PC-3 (cell line): ENCODE data around the gene SPACA9.

Experiments
- EZH2 ChIP-seq: fragments of 300-600 bp; sonication (generic); IDR thresholded peaks from one replicate; pipeline ENCODE4 v1.6.1; 2017; ENCODE audit warnings: antibody characterized with exemption, mild to moderate bottlenecking, low read length; ENCODE audit not compliant: unreplicated experiment
- EZH2phosphoT487 ChIP-seq: fragments of 300-600 bp; sonication (generic); IDR thresholded peaks from 2 replicates; pipeline ENCODE4 v1.6.1; 2018; ENCODE audit warnings: mild to moderate bottlenecking, antibody characterized with exemption, low read length, borderline replicate concordance
- TF ChIP-seq, protein P1 (sequence below): fragments of 300-600 bp; sonication (generic); conservative IDR thresholded peaks from 2 replicates; pipeline ENCODE4 v1.5.1; 2017; ENCODE audit warnings: antibody characterized with exemption, low read depth, mild to moderate bottlenecking, low read length

DNA sequence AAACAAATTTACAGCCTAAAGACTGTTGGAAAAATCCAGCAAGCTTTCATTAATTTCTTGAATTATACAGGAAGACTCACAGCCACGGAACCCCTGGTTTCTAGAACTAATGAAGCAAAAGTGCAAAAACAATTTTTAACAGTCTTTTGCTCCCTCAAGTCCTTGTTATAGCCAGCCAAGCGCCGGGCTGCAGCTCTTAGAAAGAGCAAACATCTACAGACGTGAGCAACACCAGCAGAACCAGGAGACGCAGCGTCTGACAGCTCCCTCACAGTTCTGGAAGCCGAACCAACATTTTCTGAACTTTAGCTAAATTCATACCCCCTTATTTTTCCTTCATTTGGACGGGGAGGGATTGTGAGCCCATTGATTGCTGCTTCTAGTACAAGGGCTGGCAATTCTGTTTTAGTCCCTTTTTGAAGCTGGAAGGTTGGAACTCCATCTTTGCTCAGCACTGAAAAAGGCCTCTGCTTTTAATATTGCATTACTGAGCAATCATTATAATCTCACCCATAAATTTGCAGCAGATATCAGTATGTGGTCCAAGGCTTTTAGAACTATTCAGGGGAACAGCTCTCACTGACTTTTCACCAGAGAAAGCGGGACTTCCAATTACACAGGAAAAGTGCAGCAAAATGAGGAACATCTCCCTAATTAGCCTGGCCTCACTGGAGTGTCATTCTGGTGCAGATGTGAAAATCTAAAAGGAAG lies 46.4 kb upstream of the SPACA9 start:
- TF ChIP-seq, protein P1, sequence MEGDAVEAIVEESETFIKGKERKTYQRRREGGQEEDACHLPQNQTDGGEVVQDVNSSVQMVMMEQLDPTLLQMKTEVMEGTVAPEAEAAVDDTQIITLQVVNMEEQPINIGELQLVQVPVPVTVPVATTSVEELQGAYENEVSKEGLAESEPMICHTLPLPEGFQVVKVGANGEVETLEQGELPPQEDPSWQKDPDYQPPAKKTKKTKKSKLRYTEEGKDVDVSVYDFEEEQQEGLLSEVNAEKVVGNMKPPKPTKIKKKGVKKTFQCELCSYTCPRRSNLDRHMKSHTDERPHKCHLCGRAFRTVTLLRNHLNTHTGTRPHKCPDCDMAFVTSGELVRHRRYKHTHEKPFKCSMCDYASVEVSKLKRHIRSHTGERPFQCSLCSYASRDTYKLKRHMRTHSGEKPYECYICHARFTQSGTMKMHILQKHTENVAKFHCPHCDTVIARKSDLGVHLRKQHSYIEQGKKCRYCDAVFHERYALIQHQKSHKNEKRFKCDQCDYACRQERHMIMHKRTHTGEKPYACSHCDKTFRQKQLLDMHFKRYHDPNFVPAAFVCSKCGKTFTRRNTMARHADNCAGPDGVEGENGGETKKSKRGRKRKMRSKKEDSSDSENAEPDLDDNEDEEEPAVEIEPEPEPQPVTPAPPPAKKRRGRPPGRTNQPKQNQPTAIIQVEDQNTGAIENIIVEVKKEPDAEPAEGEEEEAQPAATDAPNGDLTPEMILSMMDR = no peak
- TF ChIP-seq EZH2 (no peak), EZH2phosphoT487 (no peak)
